H1 (cell line): Measurements from ENCODE around the gene ABHD16B. TPM values are rescaled to one million over a fixed set of nuclear protein-coding genes. Genes with fewer than 3 reads are reported as not detected.

Experiments used
- CTCF ChIA-PET: fragments of 300-600 bp; sonication (Branson Sonifier 250); formaldehyde crosslinking; loops from one replicate; lab custom pipeline; 2021; ENCODE audit not compliant: partially characterized antibody; lab: Charles Lee
- POLR2A ChIA-PET: fragments of 300-600 bp; sonication (Branson Sonifier 250); formaldehyde crosslinking; loops from one replicate; lab custom pipeline; 2021; ENCODE audit warnings: inconsistent platforms; ENCODE audit not compliant: partially characterized antibody; lab: Charles Lee
- DNase-seq, 2 experiments: peaks; one replicate each; pipeline versions ENCODE4 v3.0.0 to v3.0.0-alpha.2; 2010 to 2022; ENCODE audit warnings: low spot score in 2 of 2, low read depth in 1 of 2, mixed read lengths in 1 of 2
- FAIRE-seq: peaks from 2 replicates; lab custom pipeline; 2011; peaks lifted over from hg19 to GRCh38; lab: Jason Lieb, UNC
- H2AFZ ChIP-seq: 2 replicates; pipeline ENCODE4 v1.8.1; 2012; ENCODE audit warnings: low read length, inconsistent platforms
- H2AK5ac ChIP-seq: 2 replicates; pipeline ENCODE4 v1.6.1; 2013; ENCODE audit warnings: low read depth, low read length
- H2BK120ac ChIP-seq: replicated peaks from 2 replicates; pipeline ENCODE3; 2013; ENCODE audit warnings: low read depth, low read length, inconsistent platforms
- H2BK12ac ChIP-seq: 2 replicates; pipeline ENCODE4 v1.6.1; 2013; ENCODE audit warnings: low read depth, low read length
- H2BK15ac ChIP-seq: 2 replicates; pipeline ENCODE4 v1.6.1; 2013; ENCODE audit warnings: low read length
- H2BK20ac ChIP-seq: 2 replicates; pipeline ENCODE4 v1.6.1; 2013; ENCODE audit warnings: low read length
- H2BK5ac ChIP-seq: 2 replicates; pipeline ENCODE4 v1.6.1; 2013; ENCODE audit warnings: low read depth, low read length
- H3K14ac ChIP-seq: 2 replicates; pipeline ENCODE4 v1.6.1; 2013; ENCODE audit warnings: inconsistent platforms; ENCODE audit not compliant: insufficient read length
- H3K18ac ChIP-seq: 2 replicates; pipeline ENCODE4 v1.6.1; 2013; ENCODE audit warnings: low read length; ENCODE audit errors: extremely low read depth
- H3K23ac ChIP-seq: 2 replicates; pipeline ENCODE4 v1.6.1; 2013; ENCODE audit warnings: inconsistent platforms; ENCODE audit not compliant: insufficient read length
- H3K23me2 ChIP-seq: 2 replicates; pipeline ENCODE4 v1.6.1; 2013; ENCODE audit warnings: low read depth, low read length
- H3K27ac ChIP-seq: 2 replicates; pipeline ENCODE4 v1.6.1; 2011; ENCODE audit warnings: low read depth, low read length, inconsistent platforms
- H3K27me3 ChIP-seq, 4 experiments: replicated peaks in 1 of 4; 1 replicate in 1 of 4; 2 replicates in 3 of 4; pipeline versions ENCODE4 v1.6.1 to v1.8.1; 2011 to 2013; ENCODE audit warnings: low read length in 3 of 4, mild to moderate bottlenecking in 3 of 4, inconsistent platforms in 2 of 4, mixed read lengths in 2 of 4, moderate library complexity in 1 of 4; ENCODE audit not compliant: control insufficient read depth in 3 of 4, insufficient read depth in 3 of 4; ENCODE audit errors: extremely low read depth in 1 of 4
- H3K36me3 ChIP-seq, 4 experiments: 2 replicates each; pipeline versions ENCODE4 v1.6.1 to v1.8.1; 2011 to 2013; ENCODE audit warnings: mild to moderate bottlenecking in 4 of 4, low read length in 3 of 4, moderate library complexity in 2 of 4, control low read depth in 1 of 4, inconsistent platforms in 1 of 4; ENCODE audit not compliant: insufficient read depth in 4 of 4, control insufficient read depth in 2 of 4
- H3K4ac ChIP-seq: replicated peaks from 2 replicates; pipeline ENCODE3; 2013; ENCODE audit warnings: low read length, low read depth, mixed read lengths, inconsistent platforms; ENCODE audit not compliant: insufficient read length
- H3K4me1 ChIP-seq, 4 experiments: replicated peaks in 1 of 4; 1 replicate in 1 of 4; 2 replicates in 3 of 4; pipeline versions ENCODE4 v1.6.1 to v1.8.1; 2011 to 2013; ENCODE audit warnings: low read length in 3 of 4, inconsistent platforms in 2 of 4, mixed read lengths in 1 of 4; ENCODE audit not compliant: insufficient read depth in 4 of 4, control insufficient read depth in 3 of 4
- H3K4me2 ChIP-seq, 2 experiments: 2 replicates each; pipeline versions ENCODE4 v1.6.1 to v1.8.1; 2011 to 2013; ENCODE audit warnings: low read depth in 2 of 2, low read length in 2 of 2, control low read depth in 1 of 2, inconsistent platforms in 1 of 2, mild to moderate bottlenecking in 1 of 2; ENCODE audit not compliant: insufficient read depth in 1 of 2
- H3K4me3 ChIP-seq, 4 experiments: fragments of 200-600, 300-600 bp in 1 of 4; sonication (generic), shearing (Covaris generic), sonication (Bioruptor Twin) in 1 of 4; 2 replicates each; pipeline versions ENCODE4 v1.5.1 to v1.8.1; 2011 to 2016; ENCODE audit warnings: low read length in 4 of 4, low read depth in 3 of 4, control low read depth in 2 of 4, inconsistent platforms in 2 of 4, mild to moderate bottlenecking in 2 of 4, mixed read lengths in 1 of 4, moderate library complexity in 1 of 4; ENCODE audit not compliant: insufficient read depth in 2 of 4; ENCODE audit errors: extremely low read depth in 1 of 4
- H3K56ac ChIP-seq: replicated peaks from 2 replicates; pipeline ENCODE3; 2013; ENCODE audit warnings: low read depth, mild to moderate bottlenecking, mixed read lengths, low read length, inconsistent platforms; ENCODE audit not compliant: insufficient read length
- H3K79me1 ChIP-seq: 2 replicates; pipeline ENCODE4 v1.6.1; 2013; ENCODE audit warnings: low read depth, low read length, control low read depth
- H3K79me2 ChIP-seq, 2 experiments: 2 replicates each; pipeline versions ENCODE4 v1.6.1 to v1.8.1; 2012 to 2013; ENCODE audit warnings: low read length in 2 of 2, mild to moderate bottlenecking in 2 of 2, inconsistent platforms in 1 of 2; ENCODE audit not compliant: insufficient read depth in 2 of 2, control insufficient read depth in 1 of 2
- H3K9ac ChIP-seq, 4 experiments: replicated peaks in 1 of 4; 1 replicate in 1 of 4; 2 replicates in 3 of 4; pipeline versions ENCODE4 v1.6.1 to v1.8.1; 2011 to 2013; ENCODE audit warnings: low read depth in 3 of 4, low read length in 3 of 4, control low read depth in 2 of 4, mild to moderate bottlenecking in 2 of 4, moderate library complexity in 2 of 4, inconsistent platforms in 1 of 4; ENCODE audit errors: extremely low read depth in 1 of 4
- H3K9me3 ChIP-seq, 2 experiments: 2 replicates each; pipeline versions ENCODE4 v1.6.1 to v1.8.1; 2012 to 2013; ENCODE audit warnings: mild to moderate bottlenecking in 2 of 2, moderate library complexity in 2 of 2, control low read depth in 1 of 2, inconsistent platforms in 1 of 2, low read depth in 1 of 2, low read length in 1 of 2, mixed read lengths in 1 of 2; ENCODE audit not compliant: insufficient read depth in 2 of 2
- H4K20me1 ChIP-seq, 2 experiments: replicated peaks in 1 of 2; 2 replicates each; pipeline versions ENCODE3 to v1.8.1; 2011 to 2013; ENCODE audit warnings: inconsistent platforms in 2 of 2, low read length in 2 of 2, mild to moderate bottlenecking in 1 of 2; ENCODE audit not compliant: insufficient read depth in 2 of 2, control insufficient read depth in 1 of 2
- H4K5ac ChIP-seq: 2 replicates; pipeline ENCODE4 v1.6.1; 2013; ENCODE audit warnings: low read length, low read depth, mixed read lengths, inconsistent platforms; ENCODE audit not compliant: insufficient read length
- H4K8ac ChIP-seq: 2 replicates; pipeline ENCODE4 v1.8.0; 2013; ENCODE audit warnings: mild to moderate bottlenecking, moderate library complexity, low read length, inconsistent platforms; ENCODE audit not compliant: insufficient read depth; ENCODE audit errors: extremely low read depth
- H4K91ac ChIP-seq: replicated peaks from 2 replicates; pipeline ENCODE3; 2013; ENCODE audit warnings: low read length, mixed read lengths, inconsistent platforms; ENCODE audit not compliant: insufficient read length
- JUND ChIP-seq: IDR thresholded peaks from 2 replicates; pipeline ENCODE4 v1.6.1; 2011; ENCODE audit warnings: mild to moderate bottlenecking, improper control_type of control experiment, low read length
- PHF8 ChIP-seq: fragments of 200-600 bp; sonication (generic); conservative IDR thresholded peaks from 2 replicates; pipeline ENCODE4 v1.7.1; 2012; ENCODE audit warnings: low read depth, mild to moderate bottlenecking, inconsistent platforms, low read length, moderate library complexity
- POU5F1 ChIP-seq: IDR thresholded peaks from 2 replicates; pipeline ENCODE4 v1.6.1; 2011; ENCODE audit warnings: low read depth, mild to moderate bottlenecking, low read length, moderate library complexity
- RNF2 ChIP-seq: fragments of 200-900, 300-1000 bp; sonication (generic); IDR thresholded peaks from 2 replicates; pipeline ENCODE4 v1.7.1; 2016; ENCODE audit warnings: borderline replicate concordance, low read depth, mild to moderate bottlenecking, antibody characterized with exemption, low read length; ENCODE audit not compliant: poor library complexity, severe bottlenecking; ENCODE audit errors: missing control alignments
- SP2 ChIP-seq: IDR thresholded peaks from 2 replicates; pipeline ENCODE4 v1.6.1; 2012; ENCODE audit warnings: mild to moderate bottlenecking, low read length, inconsistent platforms
- SUZ12 ChIP-seq: fragments of 200-600 bp; sonication (generic); IDR thresholded peaks from 2 replicates; pipeline ENCODE4 v1.6.1; 2012; ENCODE audit warnings: mild to moderate bottlenecking, inconsistent platforms, low read length, moderate library complexity, mixed read lengths
- TCF12 ChIP-seq: IDR thresholded peaks from 2 replicates; pipeline ENCODE4 v1.6.1; 2011; ENCODE audit warnings: low read depth, mild to moderate bottlenecking, low read length
- WGBS, 2 experiments: shearing (Covaris generic) in 1 of 2; methylation state at CpG; one replicate each; pipeline versions ENCODE4 v1.1.6 to v1.1.7; 2013 to 2015; ENCODE audit warnings: low lambda C conversion rate in 2 of 2, mixed read lengths in 2 of 2, inconsistent platforms in 1 of 2, low coverage in 1 of 2, missing lambda C conversion rate in 1 of 2; ENCODE audit not compliant: insufficient replicate concordance in 2 of 2, insufficient coverage in 1 of 2, insufficient read length in 1 of 2; ENCODE audit errors: extremely low coverage in 1 of 2, missing lambda C conversion rate in 1 of 2; 5-methylcytosine and 5-hydroxymethylcytosine counted together
- polyA plus RNA-seq, 7 experiments: library from polyadenylated mRNA; depleted of rRNA in 3 of 7; stranded (reverse) in 5 of 7; unstranded in 2 of 7; fragments of >200 nt in 5 of 7; fragments of 200-250 nt in 2 of 7; gene quantifications; 1 replicate in 5 of 7; 2 replicates in 1 of 7; 4 replicates in 1 of 7; pipeline versions ENCODE4 v1.2.1 to v1.2.3, GENCODE V29; 2011 to 2013; ENCODE audit warnings: missing spikeins in 2 of 7, mixed read lengths in 2 of 7
- total RNA-seq: library from RNA; stranded (reverse); fragmentation: NEBNext Ultra II Directional; extraction: Animal tissue kit (Norgen Biotek cat#: 25700); gene quantifications from 2 replicates; pipeline ENCODE4 v1.2.1, GENCODE V29; 2021
- TF ChIP-seq, protein P1 (sequence below): IDR thresholded peaks from 2 replicates; pipeline ENCODE4 v1.6.1; 2012; ENCODE audit warnings: inconsistent platforms

ABHD16B gene
- total and polyA plus RNA-seq, 2 of the 8 experiments (the other 6 are each of a cell fraction or from before 2014, with no cell fraction given) = not detected

DNA sequence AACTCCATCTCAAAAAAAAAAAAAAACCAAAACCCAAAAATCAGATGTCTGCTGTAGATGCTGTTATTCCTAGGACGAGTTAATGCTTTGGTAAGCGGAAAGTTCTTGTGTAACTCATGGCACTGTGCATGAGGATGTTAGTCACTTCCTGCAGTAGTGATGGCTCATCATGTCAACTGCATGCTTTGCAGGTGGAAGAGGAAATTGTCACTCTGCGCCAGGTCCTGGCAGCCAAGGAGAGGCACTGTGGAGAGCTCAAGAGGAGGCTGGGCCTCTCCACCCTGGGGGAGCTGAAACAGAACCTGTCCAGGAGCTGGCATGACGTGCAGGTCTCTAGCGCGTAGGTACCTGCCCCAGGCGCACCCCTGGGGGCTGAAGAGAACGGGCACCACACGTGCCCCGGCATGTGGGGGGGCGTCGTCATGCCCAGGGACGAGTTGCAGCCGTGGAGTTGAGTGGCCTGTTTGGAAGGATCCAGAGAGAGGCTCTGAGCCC is 12.2 kb downstream of the ABHD16B start:
- no peak overlapping the region for H3K23ac ChIP-seq
- peaks cover 2 to 25% of the 10 kb centered on the region in 2 experiments for H4K20me1 ChIP-seq
- peaks cover 29 to 64% (median 48%) of the 10 kb centered on the region in 4 experiments for H3K36me3 ChIP-seq
- no peaks in the 10 kb centered on the region for H3K27me3 ChIP-seq
- no peak overlapping the region for H2BK20ac ChIP-seq
- no peaks in the 10 kb centered on the region for H3K4me1 ChIP-seq
- FAIRE-seq = no peak
- no peaks in the 10 kb centered on the region for H3K9me3 ChIP-seq
- H3K4me3 ChIP-seq = no peak overlapping the region
- H3K4me2 ChIP-seq = no peak overlapping the region
- H3K18ac ChIP-seq = no peak overlapping the region
- no peak overlapping the region for H2BK12ac ChIP-seq
- peaks cover 3% of the 10 kb centered on the region; the same call in 1 of the 2 replicates for H3K79me1 ChIP-seq
- H3K27ac ChIP-seq = no peak overlapping the region
- H2AK5ac ChIP-seq = no peak overlapping the region
- CTCF ChIA-PET = interaction anchor here (0.7 kb wide), 1 partner anchor 112 kb away, joined by 3 read pairs; no protein-coding TSS in a partner anchor
- H2BK120ac ChIP-seq = no peak overlapping the region
- H2AFZ ChIP-seq = no peak overlapping the region
- no peak overlapping the region for H3K4ac ChIP-seq
- H3K23me2 ChIP-seq = no peaks in the 10 kb centered on the region
- H2BK5ac ChIP-seq = no peak overlapping the region
- H4K91ac ChIP-seq = no peak overlapping the region
- peaks cover 0 to 42% of the 10 kb centered on the region in 2 experiments; a peak in 2 of 4 replicates for H3K79me2 ChIP-seq
- POLR2A ChIA-PET = interaction anchor here (1.5 kb wide), 1 partner anchor 9 kb away, joined by 5 read pairs; the partner anchor contains the start of gene TPD52L2
- H4K8ac ChIP-seq = no peak overlapping the region
- H2BK15ac ChIP-seq = no peak overlapping the region
- no peak overlapping the region for H4K5ac ChIP-seq
- no peak for DNase-seq
- no peak overlapping the region for H3K9ac ChIP-seq
- 94% methylated on average over 14 of the region's 14 CpGs; no CpG with 5 or more reads in 1 of the 2 experiments for WGBS, 2 experiments
- no peak overlapping the region for H3K56ac ChIP-seq
- H3K14ac ChIP-seq = no peak overlapping the region
- TF ChIP-seq TCF12 = no peak
- TF ChIP-seq PHF8 = no peak
- no peak for TF ChIP-seq JUND
- TF ChIP-seq RNF2 = no peak
- TF ChIP-seq SUZ12 = no peak
- TF ChIP-seq, protein P1, sequence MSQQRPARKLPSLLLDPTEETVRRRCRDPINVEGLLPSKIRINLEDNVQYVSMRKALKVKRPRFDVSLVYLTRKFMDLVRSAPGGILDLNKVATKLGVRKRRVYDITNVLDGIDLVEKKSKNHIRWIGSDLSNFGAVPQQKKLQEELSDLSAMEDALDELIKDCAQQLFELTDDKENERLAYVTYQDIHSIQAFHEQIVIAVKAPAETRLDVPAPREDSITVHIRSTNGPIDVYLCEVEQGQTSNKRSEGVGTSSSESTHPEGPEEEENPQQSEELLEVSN = no peak
- TF ChIP-seq POU5F1 = no peak
- TF ChIP-seq SP2 = no peak
